ENCODE data around the gene MTUS2.

MTUS2 gene

DNA sequence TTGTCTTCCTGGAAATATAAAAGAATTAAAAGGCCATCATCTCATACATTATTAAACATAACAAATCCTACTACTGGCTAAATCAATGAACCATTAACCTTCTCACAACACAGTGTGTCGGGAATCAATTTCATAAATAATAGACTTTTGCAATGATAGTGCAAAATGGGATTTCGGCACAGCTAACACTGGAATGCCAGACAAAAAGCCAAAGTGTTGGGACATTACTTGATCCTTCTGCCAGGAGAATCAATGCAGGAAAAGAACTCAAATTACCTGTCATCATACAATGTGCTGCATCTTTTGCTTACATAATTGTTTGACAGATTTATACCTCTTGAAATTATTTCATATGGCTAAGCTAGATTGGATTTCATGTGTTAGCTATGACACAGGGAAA lies 334.3 kb downstream of the MTUS2 start:
- no peak for TF ChIP-seq CTCF (IDR thresholded peaks at IDR 0.05; ENCODE audit: low read depth, low read length)
- no peak for DNase-seq (ENCODE audit: extremely low read depth, low read depth)

- TF ChIP-seq CTCF (IDR thresholded peaks at IDR 0.05; ENCODE audit: low read depth, low read length), result no peak
- DNase-seq (ENCODE audit: extremely low read depth, low read depth), result no peak
These were observed 336.0 kb downstream of the MTUS2 start for GRCh38 chr13:29156136-29156535.

DNA sequence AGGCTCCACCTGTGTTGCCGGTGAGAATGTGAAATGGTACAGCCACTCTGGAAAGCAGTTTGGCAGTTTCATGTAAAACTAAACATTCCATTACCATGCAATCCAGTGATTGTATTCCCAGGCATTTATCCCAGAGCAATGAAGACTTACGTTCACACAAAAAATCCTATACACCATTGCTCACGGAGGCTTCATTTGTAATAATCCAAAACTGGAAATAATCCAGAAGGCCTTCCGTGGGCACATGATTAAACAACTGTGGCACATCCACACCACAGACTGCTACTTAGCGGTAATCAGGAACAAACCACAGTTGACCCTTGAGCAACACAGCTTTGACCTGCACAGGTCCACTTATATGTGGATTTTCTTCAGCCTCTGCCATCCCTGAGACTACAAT lies 339.7 kb downstream of the MTUS2 start:
- no peak for TF ChIP-seq CTCF (IDR thresholded peaks at IDR 0.05; ENCODE audit: low read depth, low read length)
- DNase-seq (ENCODE audit: extremely low read depth, low read depth), result no peak

DNA sequence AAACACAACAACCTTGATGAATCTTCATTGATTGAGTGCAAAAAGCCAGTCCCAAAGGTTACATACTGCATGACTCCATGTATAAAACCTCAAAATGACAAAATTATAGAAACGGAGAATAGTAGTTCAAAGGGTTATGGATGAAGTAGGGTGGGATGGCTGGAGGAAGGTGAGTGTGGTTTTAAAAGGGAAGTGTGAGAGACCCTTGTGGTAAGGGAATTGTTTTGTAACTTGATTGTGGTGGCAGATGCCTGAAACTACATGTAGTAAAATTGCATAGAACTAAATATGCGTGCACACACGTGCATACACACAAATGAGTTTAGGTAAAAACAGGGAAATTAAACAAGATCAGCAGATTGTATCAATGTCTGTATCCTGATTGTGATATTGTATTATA lies 340.7 kb downstream of the MTUS2 start:
- no peak for TF ChIP-seq CTCF (IDR thresholded peaks at IDR 0.05; ENCODE audit: low read depth, low read length)
- no peak for DNase-seq (ENCODE audit: extremely low read depth, low read depth)

GRCh38 chr13:29161676-29162075 lies 341.5 kb downstream of the MTUS2 start:
- TF ChIP-seq CTCF (IDR thresholded peaks at IDR 0.05; ENCODE audit: low read depth, low read length), result no peak
- no peak for DNase-seq (ENCODE audit: extremely low read depth, low read depth)

- DNase-seq (ENCODE audit: extremely low read depth, low read depth), result no peak
- TF ChIP-seq CTCF (IDR thresholded peaks at IDR 0.05; ENCODE audit: low read depth, low read length), result no peak
These were observed 342.6 kb downstream of the MTUS2 start for GRCh38 chr13:29162638-29163235.

DNA sequence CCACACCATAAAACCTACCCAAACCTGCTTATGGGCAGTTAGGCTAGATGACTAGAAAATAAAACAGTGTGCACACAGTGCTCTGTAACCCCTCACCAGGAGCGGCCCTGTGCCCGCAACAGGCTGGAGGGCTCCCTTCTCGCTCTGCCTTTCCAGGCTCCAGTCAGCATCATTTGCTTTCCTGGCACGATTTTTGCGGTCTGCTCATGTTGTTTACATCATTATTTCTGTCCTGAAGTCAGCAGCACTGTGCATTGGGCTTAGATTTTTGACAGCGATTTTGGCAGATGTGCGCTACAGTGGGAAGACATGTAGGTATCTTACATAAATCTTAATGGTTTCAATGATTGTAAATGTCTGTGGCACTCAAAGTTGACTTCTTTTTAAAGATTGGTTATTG lies 344.0 kb downstream of the MTUS2 start:
- no peak for DNase-seq (ENCODE audit: extremely low read depth, low read depth)
- TF ChIP-seq CTCF (IDR thresholded peaks at IDR 0.05; ENCODE audit: low read depth, low read length), result no peak

Measured in AG09319 (cell line).